HuH-7.5 (cell line): Measurements from ENCODE around the gene ZNF571.

ENCODE experiments used
- DNase-seq: peaks from one replicate; pipeline ENCODE4 v3.0.0; 2011; ENCODE audit warnings: low spot score

ZNF571 gene

GRCh38 chr19:37594304-37594981 lies at the start of gene ZNF571, which contains the start of gene ZNF540:
TSS of gene ZNF571 (minus strand) at chr19:37594792. CDS start at chr19:37586676, 8,116 bp downstream.
TSS of gene ZNF540 (plus strand) at chr19:37594876. CDS start at chr19:37598448, 3,572 bp downstream.
- DNase-seq = peak; percentile 64

GRCh38 chr19:37635076-37636056 lies 40.8 kb upstream of the ZNF571 start:
- DNase-seq = no peak

DNA sequence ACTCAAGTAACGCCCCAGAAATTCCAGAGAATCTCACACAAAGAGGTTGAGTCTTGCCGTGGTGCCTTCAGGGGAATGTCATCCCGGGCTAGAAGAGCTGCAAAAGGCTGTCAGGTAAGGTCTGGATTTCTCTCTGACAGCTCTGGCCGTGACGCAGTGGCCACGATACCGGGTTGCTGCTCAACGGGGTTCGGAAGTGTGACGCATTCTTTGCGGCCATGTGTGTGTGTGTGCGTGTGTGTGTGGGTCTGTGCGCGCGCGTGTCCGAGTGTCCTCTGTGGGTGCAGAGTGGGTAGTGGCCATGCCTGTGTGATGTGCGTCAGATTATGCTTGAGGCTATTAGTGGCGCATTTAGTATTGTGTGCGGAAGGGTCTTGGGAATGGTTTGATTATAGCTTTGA lies 390 bp upstream of the ZNF571 start:
- DNase-seq = no peak

DNA sequence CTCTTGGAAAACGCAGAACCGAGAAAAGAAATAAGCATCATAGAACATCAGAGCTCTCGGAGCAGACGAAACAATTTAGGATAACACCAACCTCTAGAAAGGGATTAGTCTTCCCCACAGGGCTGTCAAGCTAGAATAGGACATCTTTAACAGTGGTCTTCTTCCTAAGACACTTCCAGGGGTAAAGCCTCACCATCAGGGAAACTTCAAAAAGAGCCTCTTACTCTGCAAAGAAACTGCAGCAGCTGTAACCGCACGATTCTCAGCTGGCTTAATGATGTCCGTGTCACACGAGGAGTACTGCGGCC lies 642 bp downstream of the ZNF571 start:
- DNase-seq = no peak

GRCh38 chr19:37583340-37583739 lies 11.3 kb downstream of the ZNF571 start:
- DNase-seq = no peak

GRCh38 chr19:37572203-37572602 lies 22.4 kb downstream of the ZNF571 start:
- no peak for DNase-seq

- no peak for DNase-seq
Observed at GRCh38 chr19:37565370-37565669, 29.3 kb downstream of the ZNF571 start.

GRCh38 chr19:37564624-37565369 lies 29.8 kb downstream of the ZNF571 start:
- DNase-seq = no peak

DNA sequence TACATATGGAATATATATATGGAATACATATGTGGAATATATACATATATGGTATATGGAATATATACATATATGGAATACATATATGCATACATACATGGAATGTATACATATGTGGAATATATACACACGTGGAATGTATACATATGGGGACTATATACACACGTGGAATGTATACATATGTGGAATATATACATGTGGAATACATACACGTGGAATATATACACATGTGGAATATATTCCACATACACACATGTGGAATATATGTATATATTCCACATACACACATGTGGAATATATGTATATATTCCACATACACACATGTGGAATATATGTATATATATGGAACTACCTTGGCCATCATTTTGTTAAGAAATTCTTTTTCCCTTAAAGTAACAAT lies 31.1 kb downstream of the ZNF571 start:
- DNase-seq = no peak

DNA sequence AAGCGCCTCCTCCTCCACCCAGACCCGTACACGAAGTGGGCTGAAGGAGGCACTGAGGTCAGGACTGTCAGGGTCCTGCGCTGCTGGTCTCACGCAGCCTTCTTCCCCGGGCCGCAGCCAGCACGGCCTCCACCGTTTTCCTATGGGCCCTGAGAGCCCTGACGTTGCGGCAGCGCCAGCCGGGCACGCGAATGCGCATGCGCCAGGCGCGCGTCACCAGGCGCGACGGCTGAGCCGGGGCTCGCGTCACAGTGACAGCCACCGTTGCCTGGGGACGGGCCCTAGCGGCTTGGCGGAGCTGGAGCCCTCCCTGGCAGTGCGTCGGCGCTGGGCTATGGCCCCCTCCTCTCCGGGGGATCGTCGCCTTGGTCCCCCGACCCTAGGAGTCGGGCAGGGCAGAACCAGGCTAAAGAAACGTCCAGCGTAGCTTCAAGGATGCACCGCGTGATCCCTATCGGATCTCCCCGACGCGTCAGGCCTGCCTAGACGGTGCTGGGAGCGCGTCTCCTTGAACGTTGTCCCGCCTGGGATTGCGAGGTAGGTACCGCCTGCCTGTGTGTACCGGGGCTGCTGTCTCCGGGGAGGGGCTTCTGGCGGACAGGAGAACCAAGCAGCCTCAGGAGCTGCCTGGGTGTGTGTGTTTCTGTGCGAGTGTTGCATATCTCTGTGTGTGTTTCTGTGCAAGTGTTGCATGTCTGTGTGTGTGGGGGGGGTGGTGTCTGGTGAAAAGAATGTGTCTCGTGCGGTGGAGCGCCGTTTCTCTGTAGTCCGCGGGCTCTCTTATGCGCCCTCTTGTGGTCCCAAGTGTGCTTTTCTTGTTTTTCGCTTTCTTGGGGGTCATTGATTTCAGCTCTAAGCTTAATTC lies 43.2 kb downstream of the ZNF571 start:
- DNase-seq = peak; percentile 80

- DNase-seq = no peak
Observed at GRCh38 chr19:37537391-37537947, 57.1 kb downstream of the ZNF571 start.

- no peak for DNase-seq
Observed at GRCh38 chr19:37519890-37520289, 74.7 kb downstream of the ZNF571 start.
